HG03565 (cell line): ENCODE data around the gene LBHD1.
"Not testable (repeated sequence)": the region's sequence is repeated elsewhere in the genome, so short reads cannot be mapped to it uniquely, and the experiment has no call there.

Experiments
- ATAC-seq: cut with Tn5 transposase; IDR thresholded peaks from one replicate; pipeline ENCODE4 v1.9.1; 2021; ENCODE audit warnings: mild to moderate bottlenecking, moderate library complexity; ENCODE audit not compliant: unreplicated experiment

LBHD1 gene

DNA sequence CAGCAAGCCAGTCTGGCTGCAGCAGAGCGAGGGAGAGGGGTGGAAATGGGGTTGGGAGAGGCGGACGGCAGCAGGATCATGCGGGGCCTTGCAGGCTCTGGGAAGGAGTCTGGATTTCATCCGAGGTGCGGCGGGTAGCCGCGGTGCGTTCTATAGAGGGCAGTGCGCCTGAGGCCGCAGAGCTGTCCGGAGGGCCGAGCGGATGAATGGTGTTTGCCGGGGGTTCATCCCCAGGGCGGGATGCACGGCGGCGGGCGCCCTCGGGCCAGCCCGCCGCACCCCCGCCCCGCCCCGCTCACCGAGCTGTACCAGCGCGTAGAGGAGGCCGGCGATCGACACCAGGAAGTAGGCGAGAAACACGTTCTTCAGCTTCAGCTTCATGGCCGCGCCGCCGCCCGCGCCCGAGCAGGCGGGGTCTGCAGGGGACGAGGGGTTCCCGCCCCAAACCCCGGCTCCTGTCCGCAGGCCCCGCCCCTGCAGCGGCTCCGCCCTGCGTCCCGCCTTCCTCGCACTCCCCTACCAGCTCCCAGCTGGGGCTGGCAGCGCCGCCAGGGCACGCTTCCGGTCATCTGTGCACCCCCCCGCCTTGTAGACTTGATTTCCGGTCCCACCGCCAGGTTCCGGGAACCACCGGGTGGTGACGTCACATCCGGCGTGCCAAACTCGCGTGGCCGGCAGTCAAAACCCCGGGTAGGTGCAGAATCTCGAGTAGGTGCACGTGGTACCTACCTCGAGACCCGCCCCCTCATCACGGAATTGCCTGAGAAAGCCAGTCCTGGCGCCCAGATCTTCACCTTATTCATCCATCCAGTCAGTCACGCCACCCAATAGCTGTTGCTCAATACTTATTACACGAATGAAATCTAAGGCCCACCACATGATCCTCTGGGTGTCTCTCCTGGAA is 50.2 kb downstream of the LBHD1 start, which contains the start of gene B3GAT3:
B3GAT3 (minus strand) TSS at position 420 of the 904 bp plus-strand sequence; CDS start at position 381, 39 bp downstream.
- ATAC-seq, result peak; percentile 84

DNA sequence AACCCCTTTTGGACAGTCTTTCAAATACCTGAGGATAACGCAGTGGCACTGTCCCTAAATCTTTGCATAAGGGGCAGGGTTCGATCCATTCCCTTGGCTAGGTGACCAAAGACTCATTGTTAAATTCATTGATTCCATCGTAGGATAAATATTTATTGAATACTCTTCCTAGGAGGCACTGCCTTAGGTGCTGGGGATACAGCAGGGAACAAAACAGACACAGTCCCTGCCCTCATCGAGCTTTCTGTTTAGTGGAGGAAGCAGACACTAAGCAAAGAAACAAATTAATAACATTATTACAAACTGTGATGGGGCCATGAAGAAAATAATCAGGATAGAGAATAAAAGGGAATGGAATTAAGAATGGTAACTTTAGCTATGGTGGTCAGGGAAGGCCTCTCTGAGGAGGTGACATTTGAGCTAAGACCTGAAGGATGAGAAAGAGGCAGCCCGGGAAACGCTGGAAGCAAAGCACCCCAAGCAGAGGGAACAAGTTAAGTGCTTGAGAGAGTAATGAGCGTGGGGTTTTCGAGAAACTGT is 51.0 kb downstream of the LBHD1 start:
- ATAC-seq, result no peak

DNA sequence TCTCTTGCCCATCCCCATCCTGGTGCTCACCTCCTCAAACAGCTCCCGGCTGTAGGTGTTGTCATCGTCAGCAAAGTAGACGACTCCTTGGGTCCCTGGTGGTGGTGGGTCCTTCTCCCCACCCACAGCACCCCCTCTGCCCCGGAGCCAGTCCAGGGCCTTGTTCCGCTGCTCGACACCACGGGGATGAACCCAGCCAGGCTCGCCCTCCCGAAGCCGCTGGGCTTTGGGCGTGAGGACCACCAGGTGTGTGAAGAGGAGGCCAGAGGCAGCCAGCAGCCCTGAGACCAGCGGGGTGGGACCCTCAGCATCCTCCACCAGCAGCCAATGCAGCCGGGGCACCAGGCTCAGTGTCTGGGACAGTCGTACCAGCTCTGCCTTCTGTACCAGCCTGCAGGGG is 55.1 kb downstream of the LBHD1 start:
- ATAC-seq, result not testable (repeated sequence)

DNA sequence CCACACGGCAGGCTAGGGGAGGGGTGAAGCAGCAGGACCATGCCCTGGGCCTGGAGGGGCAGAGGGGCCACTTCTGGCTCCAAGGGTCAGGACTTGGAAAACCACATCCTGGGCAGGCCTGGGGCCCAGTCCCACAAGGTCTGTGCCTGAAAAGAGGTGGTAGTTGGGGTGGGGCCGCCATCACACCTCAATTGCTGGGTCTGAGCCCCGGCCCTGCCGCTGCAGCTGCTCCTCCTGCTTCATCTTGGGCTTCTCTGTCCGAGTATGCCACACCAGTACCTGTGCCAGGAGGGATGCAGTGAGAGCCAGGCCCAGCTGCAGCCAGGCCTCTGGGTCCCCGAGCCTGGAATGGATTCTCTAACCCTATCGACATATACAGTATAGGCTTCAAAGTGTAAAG is 56.5 kb downstream of the LBHD1 start:
- no peak for ATAC-seq

DNA sequence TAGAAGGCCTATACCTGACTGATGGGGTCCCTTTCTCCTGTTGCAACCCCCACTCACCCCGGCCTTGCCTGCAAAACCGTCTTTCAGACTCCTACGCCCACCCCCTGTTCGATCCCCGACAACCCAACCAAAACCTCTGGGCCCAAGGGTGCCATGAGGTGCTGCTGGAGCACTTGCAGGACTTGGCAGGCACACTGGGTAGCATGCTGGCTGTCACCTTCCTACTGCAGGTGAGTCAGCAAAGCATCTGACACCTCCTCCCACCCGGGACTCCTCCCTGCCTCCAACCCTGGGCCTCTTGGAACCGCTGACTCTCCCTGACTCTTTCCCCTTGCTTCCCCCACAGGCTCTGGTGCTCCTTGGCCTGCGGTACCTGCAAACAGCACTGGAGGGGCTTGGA is 57.8 kb downstream of the LBHD1 start:
- ATAC-seq, result no peak

DNA sequence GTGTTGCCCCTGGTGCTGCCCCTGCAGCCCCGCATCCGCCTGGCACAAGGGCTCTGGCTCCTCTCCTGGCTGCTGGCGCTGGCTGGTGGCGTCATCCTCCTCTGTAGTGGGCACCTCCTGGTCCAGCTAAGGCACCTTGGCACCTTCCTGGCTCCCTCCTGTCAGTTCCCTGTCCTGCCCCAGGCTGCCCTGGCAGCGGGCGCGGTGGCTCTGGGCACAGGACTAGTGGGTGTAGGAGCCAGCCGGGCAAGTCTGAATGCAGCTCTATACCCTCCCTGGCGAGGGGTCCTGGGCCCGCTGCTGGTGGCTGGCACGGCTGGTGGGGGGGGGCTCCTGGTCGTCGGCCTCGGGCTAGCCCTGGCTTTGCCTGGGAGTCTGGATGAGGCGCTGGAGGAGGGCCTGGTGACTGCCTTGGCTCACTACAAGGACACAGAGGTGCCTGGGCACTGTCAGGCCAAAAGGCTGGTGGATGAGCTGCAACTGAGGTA is 58.7 kb downstream of the LBHD1 start:
- no peak for ATAC-seq
